ENCODE data around the gene B4GAT1. TPM values are rescaled to one million over a fixed set of nuclear protein-coding genes. Genes with fewer than 3 reads are reported as not detected.

The B4GAT1 gene
- total and polyA plus RNA-seq, 9 of the 15 experiments (the other 6 are each of a cell fraction or from before 2014, with no cell fraction given): 0.86 to 9.5 (median 3.8) TPM

GRCh38 chr11:66314561-66315497 lies 32.6 kb downstream of the B4GAT1 start:
- FAIRE-seq (no peak), DNase-seq (ENCODE audit: extremely low read depth in 1 of 4, low spot score in 3 of 4) (no peak), ATAC-seq (no peak)
- no peaks in the 10 kb centered on the region for H3K9me3 ChIP-seq (replicated peaks; ENCODE audit: control insufficient read depth, insufficient read depth, low read depth, low read length)
- 37% methylated on average over 9 of the region's 17 CpGs for WGBS (ENCODE audit: insufficient coverage, low coverage, missing lambda C conversion rate)
- no peak overlapping the region for H3K4me2 ChIP-seq (ENCODE audit: insufficient read depth, low read length)
- H2AFZ ChIP-seq (ENCODE audit: low read depth, low read length): no peak overlapping the region
- no peak overlapping the region for H3K27ac ChIP-seq (ENCODE audit: extremely low read depth, low read depth, low read length)
- no peak overlapping the region for H3K4me3 ChIP-seq
- POLR2A ChIA-PET: interaction anchor here (0.5 to 0.9 kb wide), 5 partner anchors 12 to 930 kb away, joined by 3 to 6 read pairs (median 3); partner anchors contain the start of gene YIF1A
- peak overlapping the region in 1 of 2 experiments; percentile 66; a peak in 1 of 4 replicates for H3K9ac ChIP-seq (ENCODE audit: insufficient read depth in 1 of 2, low read depth in 2 of 2, low read length in 2 of 2)
- intact Hi-C loops (cut with micrococcal nuclease): no loop called here
- no peaks in the 10 kb centered on the region for H4K20me1 ChIP-seq (replicated peaks; ENCODE audit: control insufficient read depth, insufficient read depth, low read length)
- no peaks in the 10 kb centered on the region for H3K27me3 ChIP-seq (ENCODE audit: control insufficient read depth in 2 of 2, insufficient read depth in 2 of 2, low read length in 2 of 2)
- CTCF ChIA-PET (ENCODE audit: low intra/inter-chr PET ratio): no interaction called here
- H3K36me3 ChIP-seq (ENCODE audit: control insufficient read depth, insufficient read depth, low read length): no peaks in the 10 kb centered on the region
- BruUV-seq (replicated peaks): no TSS peak
- H3K79me2 ChIP-seq (ENCODE audit: control insufficient read depth, insufficient read depth, low read length): no peaks in the 10 kb centered on the region
- H3K9me1 ChIP-seq (ENCODE audit: control insufficient read depth, insufficient read depth, low read length): no peaks in the 10 kb centered on the region
- peaks cover 16 to 72% of the 10 kb centered on the region in 2 experiments for H3K4me1 ChIP-seq (replicated peaks in 1 of 2; ENCODE audit: control insufficient read depth in 2 of 2, insufficient read depth in 2 of 2, low read length in 2 of 2)
- in situ Hi-C loops (cut with MboI): no loop called here
- TF ChIP-seq ZNF764 (CRISPR knock-in tag; IDR thresholded peaks at IDR 0.05; ENCODE audit: low read depth) (no peak), ZBTB17 (CRISPR knock-in tag; IDR thresholded peaks at IDR 0.05) (no peak), E4F1 (CRISPR knock-in tag; IDR thresholded peaks at IDR 0.05; ENCODE audit: borderline replicate concordance) (no peak), MTA1 (IDR thresholded peaks at IDR 0.05; ENCODE audit: borderline replicate concordance) (no peak), L3MBTL2 (IDR thresholded peaks at IDR 0.05) (no peak), ZNF395 (CRISPR knock-in tag; IDR thresholded peaks at IDR 0.05) (no peak), BCOR (IDR thresholded peaks at IDR 0.05) (no peak), PCBP1 (IDR thresholded peaks at IDR 0.05; ENCODE audit: low read depth, low read length, poor library complexity, severe bottlenecking) (no peak), GTF2B (IDR thresholded peaks at IDR 0.05; ENCODE audit: extremely low read depth, insufficient read length) (no peak)
